Measurements from ENCODE around the gene BCL2L1.

Gene BCL2L1

DNA sequence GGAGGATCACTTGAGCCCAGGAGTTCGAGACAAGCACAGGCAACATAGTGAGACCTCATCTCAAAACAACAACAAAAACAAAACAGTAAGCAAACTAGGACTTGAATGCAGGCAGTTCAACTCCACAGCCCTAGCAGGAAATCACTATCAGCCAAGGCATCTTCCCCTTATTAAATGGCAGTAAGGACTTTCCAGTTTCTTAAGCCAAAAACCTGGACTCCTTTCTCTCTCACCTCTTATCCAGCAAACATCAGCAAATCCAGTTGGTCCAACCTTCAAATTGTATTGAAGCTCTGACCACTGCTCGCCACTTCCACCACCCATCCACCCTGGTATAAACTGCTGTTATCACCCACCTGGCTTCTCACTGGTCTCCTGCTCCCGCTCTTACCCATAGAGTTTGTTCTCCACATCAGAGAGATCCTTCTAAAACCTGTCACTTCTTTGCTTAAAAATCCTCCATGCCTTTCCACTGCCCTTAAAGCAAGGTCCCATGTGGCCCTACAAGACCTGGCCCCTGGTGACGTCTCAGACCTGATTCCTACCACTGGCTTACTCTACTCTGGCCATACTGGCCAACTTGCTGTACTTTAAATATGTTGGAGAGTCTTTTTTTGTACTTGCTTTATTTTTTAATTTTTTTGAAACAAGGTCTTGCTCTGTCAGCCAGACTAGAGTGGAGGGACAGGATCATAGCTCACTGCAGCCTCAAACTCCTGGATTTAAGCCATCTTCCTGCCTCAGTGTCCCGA is 27.6 kb downstream of the BCL2L1 start:
- no peak overlapping the region for H3K4me3 ChIP-seq (ENCODE audit: low read length)
- TF ChIP-seq, protein P1, sequence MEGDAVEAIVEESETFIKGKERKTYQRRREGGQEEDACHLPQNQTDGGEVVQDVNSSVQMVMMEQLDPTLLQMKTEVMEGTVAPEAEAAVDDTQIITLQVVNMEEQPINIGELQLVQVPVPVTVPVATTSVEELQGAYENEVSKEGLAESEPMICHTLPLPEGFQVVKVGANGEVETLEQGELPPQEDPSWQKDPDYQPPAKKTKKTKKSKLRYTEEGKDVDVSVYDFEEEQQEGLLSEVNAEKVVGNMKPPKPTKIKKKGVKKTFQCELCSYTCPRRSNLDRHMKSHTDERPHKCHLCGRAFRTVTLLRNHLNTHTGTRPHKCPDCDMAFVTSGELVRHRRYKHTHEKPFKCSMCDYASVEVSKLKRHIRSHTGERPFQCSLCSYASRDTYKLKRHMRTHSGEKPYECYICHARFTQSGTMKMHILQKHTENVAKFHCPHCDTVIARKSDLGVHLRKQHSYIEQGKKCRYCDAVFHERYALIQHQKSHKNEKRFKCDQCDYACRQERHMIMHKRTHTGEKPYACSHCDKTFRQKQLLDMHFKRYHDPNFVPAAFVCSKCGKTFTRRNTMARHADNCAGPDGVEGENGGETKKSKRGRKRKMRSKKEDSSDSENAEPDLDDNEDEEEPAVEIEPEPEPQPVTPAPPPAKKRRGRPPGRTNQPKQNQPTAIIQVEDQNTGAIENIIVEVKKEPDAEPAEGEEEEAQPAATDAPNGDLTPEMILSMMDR (conservative IDR thresholded peaks at IDR 0.05; ENCODE audit: low read length), result no peak
- no peak for DNase-seq (ENCODE audit: low read depth)

DNA sequence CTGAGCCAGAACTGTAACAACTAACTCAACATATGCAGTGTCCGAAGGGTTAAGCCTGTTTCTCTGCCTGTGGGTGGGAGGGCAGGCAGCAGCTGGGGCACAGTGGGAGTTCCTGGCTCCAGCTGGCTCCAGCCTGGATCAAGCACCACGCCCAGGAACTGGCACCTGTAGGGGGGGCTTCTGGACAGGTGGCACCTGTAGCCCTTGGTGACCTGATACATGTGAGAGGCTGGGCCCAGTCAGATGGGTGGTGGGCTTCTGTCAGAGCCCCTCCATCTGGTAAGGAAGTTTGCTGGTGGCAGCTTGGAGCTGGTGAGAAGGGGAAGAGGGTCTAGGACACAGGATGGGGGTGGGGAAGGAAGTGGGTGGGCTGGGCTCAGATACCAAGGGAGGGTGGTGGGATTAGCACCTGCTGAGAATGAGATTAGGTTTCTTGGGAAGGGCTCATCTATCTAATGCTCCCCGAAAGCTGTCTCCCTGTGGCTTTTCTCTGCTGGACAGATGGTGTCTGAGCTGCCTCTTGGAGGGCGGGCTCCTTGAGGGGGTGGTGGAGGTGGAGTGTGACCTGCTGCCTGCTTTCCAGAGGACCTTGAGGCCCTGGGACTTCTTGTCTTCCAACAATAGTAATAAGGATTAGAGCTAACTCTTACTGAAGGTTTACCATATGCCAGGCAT is 28.5 kb downstream of the BCL2L1 start:
- TF ChIP-seq, protein P1 (conservative IDR thresholded peaks at IDR 0.05; ENCODE audit: low read length), result no peak
- DNase-seq (ENCODE audit: low read depth), result no peak
- H3K4me3 ChIP-seq (ENCODE audit: low read length), result no peak overlapping the region

DNA sequence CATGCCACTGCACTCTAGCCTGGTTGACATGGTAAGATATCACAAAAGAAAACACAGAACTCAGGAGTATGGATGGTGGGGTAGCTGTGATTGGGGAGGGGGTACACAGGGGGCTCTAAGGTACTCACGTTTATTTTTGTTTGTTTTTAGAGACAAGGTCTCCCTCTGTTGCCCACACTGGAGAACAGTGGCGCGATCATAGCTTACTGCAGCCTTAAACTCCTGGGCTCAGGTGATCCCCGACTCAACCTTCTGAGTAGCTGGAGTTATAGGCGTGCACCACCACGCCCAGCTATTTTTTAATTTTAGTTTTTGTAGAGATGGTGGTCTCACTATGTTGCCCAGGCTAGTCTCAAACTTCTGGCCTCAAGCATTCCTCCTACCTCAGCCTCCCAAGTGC is 29.3 kb downstream of the BCL2L1 start:
- TF ChIP-seq, protein P1 (conservative IDR thresholded peaks at IDR 0.05; ENCODE audit: low read length), result no peak
- no peak for DNase-seq (ENCODE audit: low read depth)
- no peak overlapping the region for H3K4me3 ChIP-seq (ENCODE audit: low read length)

DNA sequence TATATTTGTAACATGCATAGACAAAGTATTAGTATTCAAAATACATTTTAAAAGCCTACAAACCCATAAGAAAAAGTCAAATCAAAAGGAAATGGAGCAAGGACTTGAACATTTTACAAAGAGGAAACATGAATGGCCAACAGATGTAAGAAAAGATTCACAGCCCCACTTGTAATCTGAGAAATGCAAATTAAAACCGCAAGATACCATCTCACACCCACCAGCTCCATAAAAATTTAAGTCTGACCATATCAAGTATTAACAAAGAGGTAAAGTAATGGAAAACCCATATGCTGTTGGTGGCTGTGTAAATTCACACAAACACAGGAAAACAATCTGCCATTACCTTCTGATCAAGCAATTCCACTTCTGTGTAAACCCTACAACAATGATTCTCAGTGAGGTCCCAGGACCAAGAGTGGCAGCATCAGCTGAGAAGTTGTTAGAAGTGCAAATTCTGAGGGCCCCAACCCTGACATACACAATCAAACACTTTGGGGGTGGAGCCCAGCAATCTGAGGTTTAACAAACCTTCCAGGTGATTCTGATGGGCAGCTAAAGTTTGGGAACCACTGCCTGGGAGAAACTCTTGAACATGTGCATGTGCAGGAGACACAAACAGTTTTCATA is 30.9 kb downstream of the BCL2L1 start:
- DNase-seq (ENCODE audit: low read depth), result peak; percentile 85
- TF ChIP-seq, protein P1 (conservative IDR thresholded peaks at IDR 0.05; ENCODE audit: low read length), result no peak
- no peak overlapping the region for H3K4me3 ChIP-seq (ENCODE audit: low read length)

DNA sequence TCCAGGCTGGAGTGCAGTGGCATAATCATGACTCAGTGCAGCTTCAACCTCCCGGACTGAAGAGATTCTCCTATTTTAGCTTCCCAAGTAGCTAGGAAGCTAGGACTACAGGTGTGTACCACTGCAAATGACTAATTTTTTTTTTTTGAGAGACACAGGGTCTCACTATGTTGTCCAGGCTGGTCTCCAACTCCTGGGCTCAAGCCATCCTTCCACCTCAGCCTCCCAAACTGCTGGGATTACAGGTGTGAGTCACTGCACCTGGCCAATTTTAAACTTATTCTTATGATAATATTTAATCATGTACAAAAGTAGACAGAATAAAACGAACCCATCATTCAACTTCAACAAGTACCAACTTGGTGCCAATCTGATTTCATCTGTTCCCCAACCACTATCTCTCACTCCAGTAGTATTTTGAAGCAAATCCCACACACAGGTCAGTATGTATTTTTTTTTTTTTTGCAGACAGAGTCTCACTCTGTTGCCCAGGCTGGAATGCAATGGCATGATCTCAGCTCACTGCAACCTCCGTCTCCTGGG is 32.5 kb downstream of the BCL2L1 start:
- DNase-seq (ENCODE audit: low read depth), result no peak
- TF ChIP-seq, protein P1 (conservative IDR thresholded peaks at IDR 0.05; ENCODE audit: low read length), result no peak
- no peak overlapping the region for H3K4me3 ChIP-seq (ENCODE audit: low read length)

DNA sequence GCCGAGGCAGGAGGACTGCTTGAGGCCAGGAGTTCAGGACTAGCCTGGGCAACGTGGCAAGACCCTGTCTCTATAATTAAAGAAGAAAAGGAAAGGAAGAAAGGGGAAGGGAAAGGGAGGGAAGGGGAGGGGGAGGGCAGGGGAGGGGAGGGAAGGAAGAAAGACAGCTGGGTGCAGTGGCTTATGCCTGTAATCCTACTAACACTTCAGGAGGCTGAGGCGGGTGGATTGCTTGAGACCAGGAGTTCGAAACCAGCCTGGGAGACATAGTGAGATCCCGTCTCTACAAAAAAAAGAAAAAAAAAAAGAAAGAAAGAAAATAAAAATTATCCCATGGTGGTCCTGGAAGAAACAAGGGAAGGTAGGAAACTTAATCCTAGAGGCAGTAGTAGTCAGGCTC is 33.5 kb downstream of the BCL2L1 start:
- TF ChIP-seq, protein P1 (conservative IDR thresholded peaks at IDR 0.05; ENCODE audit: low read length), result no peak
- no peak for DNase-seq (ENCODE audit: low read depth)
- H3K4me3 ChIP-seq (ENCODE audit: low read length), result no peak overlapping the region

Data from AG10803 (cell line).